Measurements from ENCODE around the gene APPL2. TPM values are rescaled to one million over a fixed set of nuclear protein-coding genes. Genes with fewer than 3 reads are reported as not detected.

The APPL2 gene
- total RNA-seq, 4 donors from 2014 or later = 81.4 to 410 (median 151) TPM

DNA sequence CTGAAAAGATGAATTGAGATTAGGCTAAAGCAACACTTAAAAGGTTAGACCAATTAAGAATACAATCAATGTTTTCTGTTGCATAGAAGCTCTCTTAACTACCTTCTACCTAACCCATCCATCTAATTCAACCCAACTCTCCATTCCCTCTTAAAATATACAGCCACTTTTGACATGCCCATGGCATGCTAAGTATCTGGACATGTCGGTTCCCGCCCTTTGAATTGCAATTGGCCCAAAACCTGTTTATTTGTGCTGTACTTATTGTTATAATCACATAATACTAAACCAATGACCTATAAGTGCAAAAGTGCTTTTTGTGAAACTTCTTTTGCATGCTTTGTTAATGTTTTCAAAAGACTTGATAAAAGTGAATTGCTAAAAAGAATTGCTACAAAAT lies 37.6 kb upstream of the APPL2 start:
- in situ Hi-C loops (cut with MboI; ENCODE audit: low pct_ligation_motif_present in 1 of 4, low pct_unique_long_range_greater_than_20kb in 1 of 4, low sequenced_read_pairs in 3 of 4) (loop anchor here in 1 of 4 donors (10.0 kb wide), 1 partner anchor 111 kb away; no protein-coding TSS in a partner anchor), intact Hi-C loops (cut with DNase I; ENCODE audit: low total_unique reads) (no loop called here)
- WGBS, 2 donors (ENCODE audit: low coverage in 1 of 2) = 93 to 100% methylated on average over 1 to 2 of the region's 2 CpGs

GRCh38 chr12:105272814-105273416 lies 36.9 kb upstream of the APPL2 start:
- Histone ChIP-seq H3K4me3 (no peak overlapping the region), H3K27me3 (no peaks in the 10 kb centered on the region), H3K27ac (no peak overlapping the region), H3K4me1 (no peaks in the 10 kb centered on the region), H3K36me3 (no peaks in the 10 kb centered on the region), H3K9me3 (no peaks in the 10 kb centered on the region)
- TF ChIP-seq POLR2AphosphoS5 (IDR thresholded peaks at IDR 0.05) (no peak), EP300 (IDR thresholded peaks at IDR 0.05; ENCODE audit: low read depth) (no peak), POLR2A (IDR thresholded peaks at IDR 0.05) (no peak)
- TF ChIP-seq, protein P1, sequence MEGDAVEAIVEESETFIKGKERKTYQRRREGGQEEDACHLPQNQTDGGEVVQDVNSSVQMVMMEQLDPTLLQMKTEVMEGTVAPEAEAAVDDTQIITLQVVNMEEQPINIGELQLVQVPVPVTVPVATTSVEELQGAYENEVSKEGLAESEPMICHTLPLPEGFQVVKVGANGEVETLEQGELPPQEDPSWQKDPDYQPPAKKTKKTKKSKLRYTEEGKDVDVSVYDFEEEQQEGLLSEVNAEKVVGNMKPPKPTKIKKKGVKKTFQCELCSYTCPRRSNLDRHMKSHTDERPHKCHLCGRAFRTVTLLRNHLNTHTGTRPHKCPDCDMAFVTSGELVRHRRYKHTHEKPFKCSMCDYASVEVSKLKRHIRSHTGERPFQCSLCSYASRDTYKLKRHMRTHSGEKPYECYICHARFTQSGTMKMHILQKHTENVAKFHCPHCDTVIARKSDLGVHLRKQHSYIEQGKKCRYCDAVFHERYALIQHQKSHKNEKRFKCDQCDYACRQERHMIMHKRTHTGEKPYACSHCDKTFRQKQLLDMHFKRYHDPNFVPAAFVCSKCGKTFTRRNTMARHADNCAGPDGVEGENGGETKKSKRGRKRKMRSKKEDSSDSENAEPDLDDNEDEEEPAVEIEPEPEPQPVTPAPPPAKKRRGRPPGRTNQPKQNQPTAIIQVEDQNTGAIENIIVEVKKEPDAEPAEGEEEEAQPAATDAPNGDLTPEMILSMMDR (IDR thresholded peaks at IDR 0.05) = no peak
- in situ Hi-C loops (cut with MboI; ENCODE audit: low pct_ligation_motif_present in 1 of 4, low pct_unique_long_range_greater_than_20kb in 1 of 4, low sequenced_read_pairs in 3 of 4) = loop anchor here in 1 of 4 donors (10.0 kb wide), 1 partner anchor 112 kb away; no protein-coding TSS in a partner anchor
- intact Hi-C loops (cut with DNase I; ENCODE audit: low total_unique reads) = no loop called here
- DNase-seq = no peak
- 83 to 90% methylated on average over 2 to 4 of the region's 4 CpGs for WGBS, 2 donors (ENCODE audit: low coverage in 1 of 2)

More for the DNA sequence above, 37.6 kb upstream of the APPL2 start:
- Histone ChIP-seq H3K4me3 (no peak overlapping the region), H3K4me1 (no peaks in the 10 kb centered on the region), H3K27me3 (no peaks in the 10 kb centered on the region), H3K36me3 (no peaks in the 10 kb centered on the region), H3K27ac (no peak overlapping the region), H3K9me3 (no peaks in the 10 kb centered on the region)
- no peak for DNase-seq
- TF ChIP-seq POLR2AphosphoS5 (IDR thresholded peaks at IDR 0.05) (no peak), EP300 (IDR thresholded peaks at IDR 0.05; ENCODE audit: low read depth) (no peak), POLR2A (IDR thresholded peaks at IDR 0.05) (no peak)
- TF ChIP-seq, protein P1 (IDR thresholded peaks at IDR 0.05) = no peak

GRCh38 chr12:105272152-105272551 lies 36.2 kb upstream of the APPL2 start:
- TF ChIP-seq EP300 (IDR thresholded peaks at IDR 0.05; ENCODE audit: low read depth) = no peak
- TF ChIP-seq, protein P1 (IDR thresholded peaks at IDR 0.05) = no peak
- TF ChIP-seq POLR2A (IDR thresholded peaks at IDR 0.05) = no peak
- no peak for TF ChIP-seq POLR2AphosphoS5 (IDR thresholded peaks at IDR 0.05)
- no peaks in the 10 kb centered on the region for H3K36me3 ChIP-seq
- in situ Hi-C loops (cut with MboI; ENCODE audit: low pct_ligation_motif_present in 1 of 4, low pct_unique_long_range_greater_than_20kb in 1 of 4, low sequenced_read_pairs in 3 of 4) = loop anchor here in 1 of 4 donors (10.0 kb wide), 1 partner anchor 113 kb away; no protein-coding TSS in a partner anchor
- H3K4me3 ChIP-seq = no peak overlapping the region
- WGBS, 2 donors (ENCODE audit: low coverage in 1 of 2) = 55 to 71% methylated on average over 3 of the region's 3 CpGs
- no peak for DNase-seq
- intact Hi-C loops (cut with DNase I; ENCODE audit: low total_unique reads) = no loop called here
- H3K27ac ChIP-seq = no peak overlapping the region
- no peaks in the 10 kb centered on the region for H3K9me3 ChIP-seq
- no peaks in the 10 kb centered on the region for H3K4me1 ChIP-seq
- no peaks in the 10 kb centered on the region for H3K27me3 ChIP-seq

DNA sequence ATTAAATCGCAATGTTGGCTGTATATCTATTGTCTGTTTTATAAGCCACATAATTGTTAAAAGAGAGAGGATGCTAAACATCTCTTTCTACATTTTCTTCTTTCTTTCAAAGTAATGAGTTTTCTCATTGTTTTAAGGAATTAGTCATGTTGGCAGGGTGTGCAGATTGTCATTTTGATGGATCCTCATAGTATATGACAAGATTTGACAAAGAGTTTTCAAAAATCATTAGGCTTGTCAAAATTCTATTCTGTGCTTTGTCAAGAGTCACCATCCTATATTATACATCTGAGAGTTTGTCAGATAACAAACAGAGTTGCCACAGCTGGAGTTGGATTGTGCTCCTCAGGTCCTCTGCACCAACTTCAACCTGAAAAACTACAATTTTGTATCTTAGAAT lies 35.4 kb upstream of the APPL2 start:
- intact Hi-C loops (cut with DNase I; ENCODE audit: low total_unique reads) = no loop called here
- no peaks in the 10 kb centered on the region for H3K36me3 ChIP-seq
- TF ChIP-seq POLR2AphosphoS5 (IDR thresholded peaks at IDR 0.05) (no peak), POLR2A (IDR thresholded peaks at IDR 0.05) (no peak), EP300 (IDR thresholded peaks at IDR 0.05; ENCODE audit: low read depth) (no peak)
- TF ChIP-seq, protein P1 (IDR thresholded peaks at IDR 0.05) = no peak
- H3K9me3 ChIP-seq = no peaks in the 10 kb centered on the region
- DNase-seq = no peak
- in situ Hi-C loops (cut with MboI; ENCODE audit: low pct_ligation_motif_present in 1 of 4, low pct_unique_long_range_greater_than_20kb in 1 of 4, low sequenced_read_pairs in 3 of 4) = loop anchor here in 1 of 4 donors (10.0 kb wide), 1 partner anchor 113 kb away; no protein-coding TSS in a partner anchor
- H3K27me3 ChIP-seq = no peaks in the 10 kb centered on the region
- no peak overlapping the region for H3K4me3 ChIP-seq
- no peaks in the 10 kb centered on the region for H3K4me1 ChIP-seq
- H3K27ac ChIP-seq = no peak overlapping the region
- WGBS, 2 donors (ENCODE audit: low coverage in 1 of 2) = 67 to 72% methylated on average over 1 of the region's 1 CpG

Measured in transverse colon (tissue), 4 donors.